ENCODE data around the gene CNTNAP2. TPM values are rescaled to one million over a fixed set of nuclear protein-coding genes. Genes with fewer than 3 reads are reported as not detected.
"Not testable (repeated sequence)": the region's sequence is repeated elsewhere in the genome, so short reads cannot be mapped to it uniquely, and the experiment has no call there.

The CNTNAP2 gene
- total and polyA plus RNA-seq, 2 of the 4 experiments (the other 2 are of a cell fraction): not detected

DNA sequence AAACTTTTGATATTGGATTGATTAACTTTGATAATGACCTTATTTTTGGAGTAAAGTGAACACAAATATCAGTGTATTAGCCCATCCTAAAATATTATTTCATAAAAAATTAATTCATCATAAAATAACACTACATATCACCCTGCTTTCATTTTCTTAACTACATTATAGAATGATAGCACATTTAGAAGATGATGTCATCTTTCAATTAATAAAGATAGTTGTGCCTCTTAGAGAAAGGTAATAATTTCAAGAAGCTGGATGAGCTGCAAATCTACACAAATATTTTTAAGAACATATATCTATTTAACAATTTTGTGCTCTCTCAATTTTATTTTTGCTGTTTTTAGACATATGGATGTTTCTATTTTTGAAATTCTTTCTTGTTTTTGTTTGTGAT, 126.1 kb downstream of the CNTNAP2 start:
- Histone ChIP-seq H2BK5ac (ENCODE audit: low read depth, low read length, poor library complexity, severe bottlenecking) (no peak overlapping the region), H2AK5ac (ENCODE audit: low read depth, low read length) (no peak overlapping the region), H3K56ac (ENCODE audit: extremely low read depth, insufficient read depth, low read length) (no peak overlapping the region), H3K4me3 (ENCODE audit: insufficient read depth, low read depth, low read length) (no peak overlapping the region), H2BK20ac (ENCODE audit: low read depth, low read length) (no peak overlapping the region), H2AK9ac (replicated peaks; ENCODE audit: low read depth, low read length, poor library complexity) (no peak overlapping the region), H3K9me1 (ENCODE audit: insufficient read depth, low read length) (no peaks in the 10 kb centered on the region), H3K27ac (ENCODE audit: insufficient read depth, low read length) (no peak overlapping the region), H3K9ac (ENCODE audit: low read depth, low read length) (no peak overlapping the region), H4K20me1 (ENCODE audit: insufficient read depth, low read length) (no peaks in the 10 kb centered on the region), H3K79me1 (ENCODE audit: low read depth in 1 of 2, low read length in 2 of 2) (no peaks in the 10 kb centered on the region), H2AFZ (replicated peaks; ENCODE audit: low read length, poor library complexity) (no peak overlapping the region), H3K4ac (ENCODE audit: low read depth, low read length) (no peak overlapping the region), H3K9me3 (ENCODE audit: control insufficient read depth, insufficient read depth, low read length) (peaks cover 2% of the 10 kb centered on the region; the same call in 1 of the 2 replicates), H4K5ac (ENCODE audit: low read depth, low read length) (no peak overlapping the region), H2BK120ac (ENCODE audit: low read depth, low read length) (no peak overlapping the region), H3K36me3 (ENCODE audit: control insufficient read depth, insufficient read depth, low read length) (no peaks in the 10 kb centered on the region), H4K91ac (ENCODE audit: insufficient read depth, low read depth, low read length) (no peak overlapping the region), H4K8ac (ENCODE audit: low read depth in 2 of 2, low read length in 2 of 2) (no peak overlapping the region), H3K4me2 (ENCODE audit: low read depth, low read length) (no peak overlapping the region), H3K23ac (ENCODE audit: low read depth, low read length) (no peak overlapping the region), H3K18ac (ENCODE audit: low read depth, low read length) (no peak overlapping the region), H3K27me3 (ENCODE audit: control insufficient read depth, insufficient read depth, low read length) (no peaks in the 10 kb centered on the region), H3K14ac (replicated peaks; ENCODE audit: low read depth, low read length) (no peak overlapping the region), H2BK15ac (ENCODE audit: low read depth, low read length) (no peak overlapping the region), H3K4me1 (ENCODE audit: control insufficient read depth, insufficient read depth, low read length) (no peaks in the 10 kb centered on the region)
- intact Hi-C loops (cut with micrococcal nuclease) (no loop called here), dilution Hi-C loops (cut with HindIII; ENCODE audit: low sequenced_read_pairs, unreplicated experiment) (no loop called here), in situ Hi-C loops (cut with MboI; ENCODE audit: low sequenced_read_pairs) (no loop called here)
- no TSS peak for BruUV-seq (replicated peaks)
- no peak for DNase-seq
- CTCF ChIA-PET: no interaction called here
- ATAC-seq (ENCODE audit: low read depth): no peak
- TF ChIP-seq RFX5 (IDR thresholded peaks at IDR 0.05; ENCODE audit: low read depth, low read length) (no peak), MAFK (IDR thresholded peaks at IDR 0.05; ENCODE audit: low read depth, low read length) (no peak)
- POLR2A ChIA-PET (ENCODE audit: unreplicated experiment): no interaction called here

DNA sequence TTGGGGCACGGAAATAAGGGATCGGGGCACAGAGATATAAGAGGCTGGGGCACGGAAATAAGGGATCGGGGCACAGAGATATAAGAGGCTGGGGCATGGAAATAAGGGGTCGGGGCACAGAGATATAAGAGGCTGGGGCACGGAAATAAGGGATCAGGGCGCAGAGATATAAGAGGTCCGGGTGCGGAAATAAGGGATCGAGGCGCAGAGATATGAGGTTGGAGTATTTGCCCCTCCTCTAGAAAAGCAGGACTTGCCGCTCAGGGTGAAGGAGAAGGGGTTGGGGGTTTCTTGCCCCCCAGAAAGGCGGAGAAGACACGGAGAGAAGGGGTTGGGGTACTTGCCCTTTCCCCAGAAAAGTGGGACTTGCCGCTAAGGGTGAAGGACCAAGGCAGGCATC, 131.4 kb downstream of the CNTNAP2 start:
- no CpG with 5 or more reads among the region's 15 CpGs for WGBS, 2 experiments (ENCODE audit: extremely low coverage in 2 of 2, insufficient read length in 1 of 2)
- H3K79me1 ChIP-seq (ENCODE audit: low read depth in 1 of 2, low read length in 2 of 2); H3K23ac ChIP-seq (ENCODE audit: low read depth, low read length); H2BK120ac ChIP-seq (ENCODE audit: low read depth, low read length); H2AK9ac ChIP-seq (replicated peaks; ENCODE audit: low read depth, low read length, poor library complexity); H2AFZ ChIP-seq (replicated peaks; ENCODE audit: low read length, poor library complexity); DNase-seq; H3K9me1 ChIP-seq (ENCODE audit: insufficient read depth, low read length); BruUV-seq (replicated peaks); H3K4me3 ChIP-seq (ENCODE audit: insufficient read depth, low read depth, low read length); CTCF ChIA-PET; H3K27ac ChIP-seq (ENCODE audit: insufficient read depth, low read length); H3K56ac ChIP-seq (ENCODE audit: extremely low read depth, insufficient read depth, low read length); H4K8ac ChIP-seq (ENCODE audit: low read depth in 2 of 2, low read length in 2 of 2); H4K5ac ChIP-seq (ENCODE audit: low read depth, low read length); H3K18ac ChIP-seq (ENCODE audit: low read depth, low read length); H2AK5ac ChIP-seq (ENCODE audit: low read depth, low read length); POLR2A ChIA-PET (ENCODE audit: unreplicated experiment); dilution Hi-C loops (cut with HindIII; ENCODE audit: low sequenced_read_pairs, unreplicated experiment); H3K36me3 ChIP-seq (ENCODE audit: control insufficient read depth, insufficient read depth, low read length); H4K91ac ChIP-seq (ENCODE audit: insufficient read depth, low read depth, low read length); in situ Hi-C loops (cut with MboI; ENCODE audit: low sequenced_read_pairs); H2BK15ac ChIP-seq (ENCODE audit: low read depth, low read length); H4K20me1 ChIP-seq (ENCODE audit: insufficient read depth, low read length); ATAC-seq (ENCODE audit: low read depth); H3K27me3 ChIP-seq (ENCODE audit: control insufficient read depth, insufficient read depth, low read length); H3K9me3 ChIP-seq (ENCODE audit: control insufficient read depth, insufficient read depth, low read length); H3K4me2 ChIP-seq (ENCODE audit: low read depth, low read length); H3K14ac ChIP-seq (replicated peaks; ENCODE audit: low read depth, low read length); intact Hi-C loops (cut with micrococcal nuclease); H3K4me1 ChIP-seq (ENCODE audit: control insufficient read depth, insufficient read depth, low read length); H2BK20ac ChIP-seq (ENCODE audit: low read depth, low read length); H2BK5ac ChIP-seq (ENCODE audit: low read depth, low read length, poor library complexity, severe bottlenecking); H3K4ac ChIP-seq (ENCODE audit: low read depth, low read length); H3K9ac ChIP-seq (ENCODE audit: low read depth, low read length): not testable (repeated sequence)
